A549 treated with RU486 at 1 μM for 4 hours (cell line): ENCODE data around the gene MED15. TPM values are rescaled to one million over a fixed set of nuclear protein-coding genes. Genes with fewer than 3 reads are reported as not detected.

Experiments
- total RNA-seq: library from RNA; stranded (reverse); fragments of 200-300 nt; extraction: Qiagen RNA extraction; gene quantifications from 5 replicates; pipeline ENCODE4 v1.2.3, GENCODE V29; 2022; ENCODE audit warnings: low read depth

Gene MED15, protein sequence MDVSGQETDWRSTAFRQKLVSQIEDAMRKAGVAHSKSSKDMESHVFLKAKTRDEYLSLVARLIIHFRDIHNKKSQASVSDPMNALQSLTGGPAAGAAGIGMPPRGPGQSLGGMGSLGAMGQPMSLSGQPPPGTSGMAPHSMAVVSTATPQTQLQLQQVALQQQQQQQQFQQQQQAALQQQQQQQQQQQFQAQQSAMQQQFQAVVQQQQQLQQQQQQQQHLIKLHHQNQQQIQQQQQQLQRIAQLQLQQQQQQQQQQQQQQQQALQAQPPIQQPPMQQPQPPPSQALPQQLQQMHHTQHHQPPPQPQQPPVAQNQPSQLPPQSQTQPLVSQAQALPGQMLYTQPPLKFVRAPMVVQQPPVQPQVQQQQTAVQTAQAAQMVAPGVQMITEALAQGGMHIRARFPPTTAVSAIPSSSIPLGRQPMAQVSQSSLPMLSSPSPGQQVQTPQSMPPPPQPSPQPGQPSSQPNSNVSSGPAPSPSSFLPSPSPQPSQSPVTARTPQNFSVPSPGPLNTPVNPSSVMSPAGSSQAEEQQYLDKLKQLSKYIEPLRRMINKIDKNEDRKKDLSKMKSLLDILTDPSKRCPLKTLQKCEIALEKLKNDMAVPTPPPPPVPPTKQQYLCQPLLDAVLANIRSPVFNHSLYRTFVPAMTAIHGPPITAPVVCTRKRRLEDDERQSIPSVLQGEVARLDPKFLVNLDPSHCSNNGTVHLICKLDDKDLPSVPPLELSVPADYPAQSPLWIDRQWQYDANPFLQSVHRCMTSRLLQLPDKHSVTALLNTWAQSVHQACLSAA
- total RNA-seq, result 41.6 to 58.3 TPM (median 51.2 TPM) in 5 replicates

DNA sequence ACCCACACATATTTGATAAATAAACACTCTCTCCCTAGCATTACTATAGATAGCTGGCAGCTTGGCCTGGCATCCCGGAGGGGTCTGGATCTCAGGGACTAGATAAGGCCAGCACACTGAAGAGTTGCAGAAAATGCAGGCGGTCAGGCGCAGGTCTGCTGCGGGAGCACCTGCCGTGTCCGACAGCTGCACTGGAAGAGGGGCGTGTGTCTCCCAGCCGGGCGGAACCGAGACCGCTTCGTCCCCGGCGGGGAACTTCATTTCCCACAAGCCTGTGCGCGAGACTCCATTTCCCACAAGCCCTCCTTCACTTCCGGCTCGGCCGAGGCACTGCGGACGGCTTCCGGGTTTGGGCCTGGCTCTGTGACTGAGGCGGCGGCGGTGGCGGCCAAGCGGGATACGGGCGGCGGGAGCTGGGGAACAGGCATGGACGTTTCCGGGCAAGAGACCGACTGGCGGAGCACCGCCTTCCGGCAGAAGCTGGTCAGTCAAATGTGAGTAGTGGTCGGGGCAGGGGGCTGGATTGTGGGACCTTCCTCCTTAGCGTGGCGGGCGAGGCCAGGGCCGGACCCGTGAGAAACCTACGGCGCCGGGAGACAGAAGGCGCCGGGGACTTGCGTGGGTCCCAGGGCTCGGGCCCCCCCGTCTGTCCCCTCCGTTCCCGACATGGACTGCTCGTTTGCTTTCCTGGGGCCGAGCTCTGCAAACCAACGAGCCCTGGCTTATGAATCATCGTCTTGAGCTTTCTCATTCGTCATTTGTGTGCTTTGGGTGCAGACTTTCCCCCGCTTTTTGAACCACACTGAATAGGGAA is at the start of gene MED15:
Gene MED15, plus strand, starts transcription at position 358 of the 814 bp plus-strand sequence. Its CDS starts 69 bp downstream, at position 427.

DNA sequence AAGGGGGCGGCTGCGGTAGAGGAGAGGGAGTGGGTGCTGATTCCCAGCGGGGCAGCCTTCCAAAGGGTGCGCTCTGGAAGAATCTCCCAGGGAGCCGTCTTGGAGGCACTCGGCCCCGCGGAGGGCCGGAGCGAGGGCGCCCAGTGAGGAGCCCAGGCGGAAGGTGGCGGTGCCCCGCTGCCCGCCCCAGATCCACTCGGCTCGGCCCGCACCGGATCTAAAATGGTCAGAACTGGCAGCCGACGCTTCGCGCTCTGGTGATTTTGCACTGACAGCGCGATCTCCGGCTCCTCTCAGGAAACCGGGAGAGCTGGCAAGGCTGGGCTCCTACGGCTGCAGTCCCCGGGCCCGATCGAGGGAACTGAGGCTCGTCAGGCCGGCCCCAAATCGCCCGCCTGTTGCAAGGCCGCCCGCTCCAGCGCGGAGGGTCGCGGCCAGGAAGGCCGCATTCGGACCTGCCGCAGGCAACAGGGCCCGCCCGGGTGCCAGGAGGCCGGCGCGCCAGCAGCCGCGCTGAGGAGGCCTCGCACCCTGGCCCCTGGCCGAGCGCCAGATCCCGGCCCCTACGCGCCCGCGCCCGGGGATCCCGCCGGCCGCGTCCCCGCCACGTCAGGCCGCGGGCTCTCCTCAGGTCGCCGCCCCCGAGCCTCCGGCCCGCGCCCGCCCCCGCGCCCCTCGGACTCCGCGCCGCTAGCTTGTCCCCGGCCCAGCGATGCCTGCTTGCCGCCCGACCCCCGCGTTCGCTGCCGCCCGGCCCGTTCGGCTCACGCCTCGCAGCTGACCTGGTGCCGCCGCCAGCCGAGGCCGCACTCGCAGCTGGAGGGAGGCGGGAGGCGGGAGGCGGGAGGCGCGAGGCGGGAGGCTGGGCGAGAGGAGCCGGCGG is 12.2 kb upstream of the MED15 start, which contains the start of gene KLHL22:
Gene KLHL22, minus strand, starts transcription at position 818 of the 883 bp plus-strand sequence. CDS start 6,584 bp downstream, outside the sequence.

Other genes with a start within 250 kb of the MED15 start
- gene RTN4R, start 239.3 kb upstream of the MED15 start, total RNA-seq, result 5.6 to 12.3 TPM (median 10.0 TPM) in 5 replicates
- 29.0 to 45.2 TPM (median 42.3 TPM) in 5 replicates for gene DGCR6L, start 187.6 kb upstream of the MED15 start, total RNA-seq
- gene ZNF74, start 113.5 kb upstream of the MED15 start, total RNA-seq, result 4.7 to 7.3 TPM (median 6.0 TPM) in 5 replicates
- 0.55 to 1.3 TPM (median 0.84 TPM) in 5 replicates for gene SCARF2, start 69.8 kb upstream of the MED15 start, total RNA-seq
- gene KLHL22, start 11.8 kb upstream of the MED15 start, total RNA-seq, result 8.8 to 10.0 TPM (median 9.0 TPM) in 5 replicates